OCI-LY3 (cell line): ENCODE results near the gene KANK4.

ENCODE experiments used
- H2AFZ ChIP-seq: fragments of 200-600, 300-600 bp; shearing (Covaris generic); 2 replicates; pipeline ENCODE4 v1.6.0; 2014; ENCODE audit warnings: antibody characterized with exemption, low read depth, low read length
- H3K27ac ChIP-seq: fragments of 200-600, 300-600 bp; sonication (generic); 2 replicates; pipeline ENCODE4 v1.5.1; 2014; ENCODE audit warnings: mild to moderate bottlenecking, low read length, moderate library complexity, mixed read lengths
- H3K27me3 ChIP-seq: fragments of 200-600, 300-600 bp; sonication (generic); 2 replicates; pipeline ENCODE4 v1.6.1; 2014; ENCODE audit warnings: low read depth, low read length, mixed read lengths
- H3K36me3 ChIP-seq: fragments of 200-600, 300-600 bp; sonication (generic); replicated peaks from 2 replicates; pipeline ENCODE3; 2014; ENCODE audit warnings: low read depth, low read length, mixed read lengths
- H3K4me1 ChIP-seq: fragments of 300-600, 200-600 bp; sonication (generic); 2 replicates; pipeline ENCODE4 v1.6.1; 2014; ENCODE audit warnings: low read length, mixed read lengths
- H3K4me2 ChIP-seq: fragments of 200-600, 300-600 bp; sonication (generic); 2 replicates; pipeline ENCODE4 v1.6.1; 2014; ENCODE audit warnings: low read length, mixed read lengths
- H3K4me3 ChIP-seq: fragments of 300-600, 200-600 bp; sonication (generic); 2 replicates; pipeline ENCODE4 v1.5.1; 2014; ENCODE audit warnings: antibody characterized with exemption, mild to moderate bottlenecking, low read length, moderate library complexity
- H3K79me2 ChIP-seq: fragments of 300-600, 200-600 bp; shearing (Covaris generic); 2 replicates; pipeline ENCODE4 v1.6.1; 2014; ENCODE audit warnings: mild to moderate bottlenecking, low read length, mixed read lengths
- H3K9ac ChIP-seq: fragments of 300-600, 200-600 bp; shearing (Covaris generic); 2 replicates; pipeline ENCODE4 v1.6.0; 2014; ENCODE audit warnings: mild to moderate bottlenecking, low read length, moderate library complexity
- H3K9me3 ChIP-seq: fragments of 200-600, 300-600 bp; shearing (Covaris generic); 2 replicates; pipeline ENCODE4 v1.6.1; 2014; ENCODE audit warnings: low read length, mixed read lengths; ENCODE audit not compliant: insufficient read depth
- H4K20me1 ChIP-seq: fragments of 200-600, 300-600 bp; sonication (generic); 2 replicates; pipeline ENCODE4 v1.6.1; 2016; ENCODE audit warnings: low read length, mixed read lengths; ENCODE audit not compliant: insufficient read depth
- CTCF ChIP-seq: fragments of 200-600, 300-600 bp; sonication (generic); IDR thresholded peaks from 2 replicates; pipeline ENCODE4 v1.5.1; 2014; ENCODE audit warnings: antibody characterized with exemption, low read length, low read depth
- EZH2phosphoT487 ChIP-seq: fragments of 200-600 bp; shearing (Covaris generic); IDR thresholded peaks from 2 replicates; pipeline ENCODE4 v1.6.1; 2018; ENCODE audit warnings: antibody characterized with exemption, mixed run types, low read depth

Gene KANK4

GRCh38 chr1:62336995-62337705 lies 17.9 kb upstream of the KANK4 start:
- Histone ChIP-seq H3K36me3 (no peaks in the 10 kb centered on the region), H3K27me3 (no peaks in the 10 kb centered on the region), H3K4me3 (no peak overlapping the region), H3K79me2 (no peaks in the 10 kb centered on the region), H2AFZ (no peak overlapping the region), H3K9ac (no peak overlapping the region), H3K4me1 (no peaks in the 10 kb centered on the region), H3K4me2 (no peak overlapping the region), H3K27ac (no peak overlapping the region), H3K9me3 (no peaks in the 10 kb centered on the region), H4K20me1 (no peaks in the 10 kb centered on the region)
- TF ChIP-seq CTCF (no peak), EZH2phosphoT487 (no peak)

GRCh38 chr1:62336638-62336994 lies 17.4 kb upstream of the KANK4 start:
- H3K4me2 ChIP-seq = no peak overlapping the region
- H3K27me3 ChIP-seq = no peaks in the 10 kb centered on the region
- no peaks in the 10 kb centered on the region for H3K36me3 ChIP-seq
- H3K4me3 ChIP-seq = no peak overlapping the region
- no peaks in the 10 kb centered on the region for H3K9me3 ChIP-seq
- H3K4me1 ChIP-seq = no peaks in the 10 kb centered on the region
- H3K79me2 ChIP-seq = no peaks in the 10 kb centered on the region
- no peak overlapping the region for H3K27ac ChIP-seq
- no peak for TF ChIP-seq CTCF
- no peak for TF ChIP-seq EZH2phosphoT487
- no peak overlapping the region for H3K9ac ChIP-seq
- no peak overlapping the region for H2AFZ ChIP-seq
- H4K20me1 ChIP-seq = no peaks in the 10 kb centered on the region

DNA sequence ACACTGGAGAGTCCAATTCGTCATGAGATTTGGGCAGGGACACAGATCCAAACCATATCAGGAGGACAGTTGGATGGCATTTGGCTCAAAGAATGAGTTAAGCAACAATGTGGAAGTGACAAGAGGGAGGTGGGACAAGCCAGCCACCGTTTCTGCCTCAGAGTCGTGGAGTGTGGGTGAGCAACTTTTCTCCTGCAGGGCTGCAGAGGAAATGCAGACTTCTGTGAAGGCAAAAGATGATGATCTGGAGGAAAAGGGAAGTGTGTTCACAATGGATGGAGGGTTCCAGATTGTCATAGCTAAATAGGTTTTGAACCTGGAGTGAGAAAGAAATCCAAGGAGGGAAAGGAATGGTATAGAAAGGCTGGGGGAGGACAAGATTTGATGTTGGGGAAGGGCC lies 16.4 kb upstream of the KANK4 start:
- no peak for TF ChIP-seq EZH2phosphoT487
- TF ChIP-seq CTCF = no peak
- no peak overlapping the region for H3K27ac ChIP-seq
- H3K4me1 ChIP-seq = no peaks in the 10 kb centered on the region
- no peak overlapping the region for H3K4me2 ChIP-seq
- H3K4me3 ChIP-seq = no peak overlapping the region
- H4K20me1 ChIP-seq = no peaks in the 10 kb centered on the region
- H2AFZ ChIP-seq = no peak overlapping the region
- no peaks in the 10 kb centered on the region for H3K27me3 ChIP-seq
- H3K9me3 ChIP-seq = no peaks in the 10 kb centered on the region
- H3K36me3 ChIP-seq = no peaks in the 10 kb centered on the region
- no peaks in the 10 kb centered on the region for H3K79me2 ChIP-seq
- no peak overlapping the region for H3K9ac ChIP-seq

GRCh38 chr1:62334434-62334985 lies 15.3 kb upstream of the KANK4 start:
- H3K79me2 ChIP-seq = no peaks in the 10 kb centered on the region

More at GRCh38 chr1:62334434-62334985, 15.3 kb upstream of the KANK4 start:
- Histone ChIP-seq H3K4me2 (no peak overlapping the region), H3K36me3 (no peaks in the 10 kb centered on the region), H3K9ac (no peak overlapping the region), H3K27ac (no peak overlapping the region), H3K27me3 (no peaks in the 10 kb centered on the region), H3K4me3 (no peak overlapping the region), H2AFZ (no peak overlapping the region), H4K20me1 (no peaks in the 10 kb centered on the region), H3K9me3 (no peaks in the 10 kb centered on the region), H3K4me1 (no peaks in the 10 kb centered on the region)
- no peak for TF ChIP-seq CTCF
- TF ChIP-seq EZH2phosphoT487 = no peak
